DMS114 treated with DMSO at 0.1 percent for 48 hours (cell line): ENCODE measurements around the gene ABCC5.
"Not testable (repeated sequence)": the region's sequence is repeated elsewhere in the genome, so short reads cannot be mapped to it uniquely, and the experiment has no call there.

Source experiments
- DNase-seq: peaks from one replicate; lab custom pipeline; 2025; ENCODE audit not compliant: unreplicated experiment; lab: John Stamatoyannopoulos, UW

The ABCC5 gene

DNA sequence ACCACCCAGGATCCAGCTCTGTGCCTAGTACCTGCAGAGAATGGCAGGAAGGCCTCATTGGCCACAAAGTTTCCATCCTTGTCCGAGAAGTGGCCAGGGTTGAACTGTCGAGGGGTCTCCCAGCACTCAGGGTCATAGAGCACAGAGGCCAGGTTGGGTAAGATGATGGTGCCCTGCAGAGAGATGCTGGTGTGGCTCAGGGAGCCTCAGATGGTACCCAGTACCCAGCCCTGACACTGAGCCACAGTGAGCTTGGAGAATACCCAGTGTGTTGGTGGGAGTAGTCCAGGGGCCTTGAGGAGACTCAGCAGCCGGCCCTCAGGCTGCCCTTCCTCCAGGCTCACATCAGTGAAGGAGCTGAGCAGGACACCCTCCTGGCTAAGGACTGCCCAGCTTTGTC, 121.5 kb downstream of the ABCC5 start:
- DNase-seq, result no peak

DNA sequence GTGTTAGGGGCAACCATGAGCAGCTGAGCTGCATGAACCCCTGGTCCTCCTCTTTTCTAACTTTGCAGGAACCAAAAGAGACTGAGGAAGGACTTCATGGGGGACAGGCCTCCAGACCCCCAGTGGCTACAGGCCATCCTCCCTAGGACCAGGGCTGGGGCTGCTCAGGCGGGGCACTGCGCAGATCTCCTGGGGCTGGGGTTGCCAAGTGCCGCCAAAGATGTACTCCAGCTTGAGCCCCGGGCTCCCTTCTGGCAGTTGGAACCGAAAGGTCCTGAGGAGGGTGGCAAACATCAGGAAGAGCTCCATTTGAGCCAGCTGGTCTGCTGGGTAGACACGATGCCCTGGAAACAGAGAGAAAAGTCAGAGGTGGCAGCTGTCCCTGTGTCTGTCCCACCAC, 121.9 kb downstream of the ABCC5 start:
- DNase-seq, result no peak

DNA sequence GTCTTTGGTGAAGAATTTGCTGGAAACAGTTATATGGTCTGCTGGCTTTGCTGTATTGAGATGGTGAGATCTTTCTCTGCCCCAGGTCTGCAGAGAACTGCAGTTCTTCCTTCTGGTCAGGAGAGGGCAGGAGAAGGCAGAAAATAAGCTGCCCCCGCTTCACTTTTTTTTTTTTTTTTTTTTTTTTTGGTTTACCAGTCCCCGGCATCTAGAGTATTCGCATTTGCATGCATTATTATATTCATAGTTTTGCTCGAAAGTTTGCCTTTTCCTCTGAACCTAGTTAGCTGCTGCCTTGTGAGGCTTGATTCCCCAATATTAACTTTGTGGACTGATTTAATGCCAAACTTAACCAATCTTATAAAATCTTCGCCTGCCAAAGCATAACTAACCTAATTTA, 122.4 kb downstream of the ABCC5 start:
- peak; percentile 60 for DNase-seq

DNA sequence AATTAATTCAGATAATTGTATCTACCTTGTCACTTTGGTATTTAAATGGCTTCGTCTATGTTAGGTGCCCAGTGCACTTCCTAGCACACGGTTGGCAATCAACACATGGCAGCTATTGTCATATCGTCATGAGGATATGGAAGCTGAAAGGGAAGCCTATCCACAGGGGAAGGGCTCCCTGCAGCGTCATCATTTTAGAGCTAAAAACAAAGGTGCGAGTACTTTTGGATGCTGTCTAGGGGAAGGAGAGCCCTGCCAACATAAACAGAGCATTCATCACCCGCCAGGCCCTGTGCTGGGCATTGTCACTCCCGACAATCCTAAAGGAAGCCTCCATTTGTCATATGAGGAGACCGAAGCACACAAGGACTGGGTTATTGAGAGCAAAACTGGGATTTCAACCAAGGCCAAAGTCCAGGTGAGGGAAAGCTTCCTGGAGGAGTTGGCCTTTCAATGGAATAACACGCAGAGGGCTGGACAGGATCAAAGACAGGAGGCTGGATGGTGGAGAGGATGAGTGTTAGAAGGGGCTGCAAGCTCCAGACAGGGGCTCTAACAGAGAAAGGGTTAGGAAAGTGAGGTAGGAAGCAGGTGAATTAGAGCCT, 125.0 kb downstream of the ABCC5 start:
- DNase-seq, result no peak

DNA sequence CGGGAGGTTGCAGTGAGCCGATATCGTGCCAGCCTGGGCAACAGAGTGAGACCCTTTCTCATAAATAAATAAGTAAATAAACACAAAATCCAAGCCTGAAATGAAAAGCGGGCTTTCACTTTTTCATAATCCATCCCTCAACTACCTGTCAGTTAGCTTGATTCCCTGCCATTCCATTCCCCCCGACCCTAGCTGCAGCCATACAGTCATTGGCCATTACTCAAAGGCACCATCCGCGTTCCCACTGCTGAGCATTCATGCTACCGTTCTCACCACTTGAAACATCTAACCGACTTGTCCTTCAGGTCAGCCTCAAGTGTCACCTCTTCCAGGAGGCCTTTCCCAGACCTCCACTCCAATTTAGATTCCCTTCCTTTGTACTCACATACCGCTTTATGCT, 131.9 kb downstream of the ABCC5 start:
- no peak for DNase-seq

DNA sequence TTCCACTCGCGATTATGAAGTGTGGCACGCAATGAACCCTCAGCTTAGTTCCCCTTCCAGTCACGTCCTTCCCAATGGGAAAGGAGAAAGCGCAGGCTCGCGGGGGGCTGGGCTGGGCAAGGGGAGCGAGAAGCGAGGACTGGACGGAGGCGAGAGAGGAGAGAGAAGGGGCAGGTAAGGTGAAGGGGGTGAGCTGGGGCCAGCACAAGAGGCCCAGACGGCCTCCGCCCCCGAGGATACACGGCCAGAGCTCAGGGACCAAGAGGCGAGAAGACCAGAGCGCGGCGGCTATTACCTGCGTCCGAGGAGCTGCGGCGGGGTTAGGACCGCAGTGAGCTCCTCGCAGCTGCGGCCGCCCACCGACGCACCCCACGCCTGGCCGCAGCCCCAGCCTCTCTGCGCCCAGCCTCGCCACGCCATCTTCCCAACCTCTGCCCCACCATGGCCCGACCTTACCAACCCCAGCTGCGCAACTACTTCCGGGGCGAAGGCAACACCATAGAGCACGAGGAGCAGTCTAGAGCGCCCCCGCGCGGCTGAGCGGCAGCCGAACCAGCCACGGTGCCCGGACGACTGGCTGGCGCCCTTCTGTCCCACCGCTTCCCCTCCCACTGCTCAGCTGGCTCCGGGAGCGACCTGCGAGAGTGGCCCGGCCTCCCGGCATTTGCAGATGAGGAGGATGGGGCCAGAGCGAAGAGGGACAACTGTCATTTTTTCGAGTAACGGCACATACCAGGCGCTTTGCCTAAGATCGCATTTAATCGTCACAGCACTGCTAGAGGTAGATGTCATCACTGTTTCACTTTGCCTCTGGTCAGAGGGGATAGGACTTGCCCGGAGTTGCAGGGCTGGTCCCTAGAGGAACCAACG, 133.0 kb downstream of the ABCC5 start, which contains the start of gene PARL:
Gene PARL, minus strand, starts transcription at position 454 of the 870 bp plus-strand sequence. Its CDS starts 34 bp downstream, at position 420.
- DNase-seq, result peak; percentile 93

DNA sequence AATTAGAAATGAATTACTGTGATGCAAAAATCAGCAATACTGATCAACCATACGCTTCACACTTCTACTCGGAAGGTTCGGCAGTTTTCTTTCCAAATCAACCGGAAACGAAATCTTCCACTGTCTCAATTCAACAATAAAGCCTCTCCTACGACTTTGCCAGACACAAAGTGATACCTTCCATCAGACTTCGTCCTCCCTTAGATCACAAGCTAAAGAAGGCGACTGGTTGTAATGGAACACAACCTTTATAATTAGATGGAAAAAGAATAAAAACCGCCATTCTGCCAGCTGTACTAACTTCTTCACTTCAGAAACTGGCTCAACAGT, 133.6 kb downstream of the ABCC5 start:
- no peak for DNase-seq

DNA sequence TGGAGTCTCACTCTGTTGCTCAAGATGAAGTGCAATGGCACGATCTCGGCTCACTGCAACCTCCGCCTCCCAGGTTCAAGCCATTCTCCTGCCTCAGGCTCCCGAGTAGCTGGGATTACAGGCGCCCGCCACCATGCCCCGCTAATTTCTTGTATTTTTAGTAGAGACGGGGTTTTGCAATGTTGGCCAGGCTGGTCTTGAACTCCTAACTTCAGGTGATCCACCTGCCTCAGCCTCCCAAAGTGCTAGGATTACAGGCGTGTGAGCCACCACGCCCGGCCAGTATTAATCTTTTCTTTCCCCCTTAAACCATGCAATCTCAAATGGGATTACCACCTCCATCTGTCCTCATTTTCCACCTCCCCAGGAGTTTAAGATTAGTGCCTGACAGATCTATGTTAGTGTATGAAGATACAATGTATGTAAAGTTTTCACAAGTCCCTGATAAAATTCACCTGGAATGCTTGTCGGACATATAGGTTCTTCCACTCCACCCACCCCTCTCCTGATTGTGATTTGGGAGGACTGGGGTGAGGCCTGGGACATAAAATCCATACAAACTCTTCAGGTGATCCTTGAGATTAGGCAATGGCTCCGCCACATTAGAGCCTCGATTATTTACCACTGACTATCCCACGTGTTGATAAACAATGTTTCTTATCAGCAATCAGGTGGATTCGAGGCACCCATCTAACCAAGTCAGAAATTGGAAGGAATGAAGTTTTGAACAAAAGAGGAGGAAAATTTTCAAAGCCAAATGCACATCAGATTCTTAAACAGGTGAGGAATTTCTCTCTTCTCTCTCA, 134.2 kb downstream of the ABCC5 start:
- DNase-seq, result no peak

DNA sequence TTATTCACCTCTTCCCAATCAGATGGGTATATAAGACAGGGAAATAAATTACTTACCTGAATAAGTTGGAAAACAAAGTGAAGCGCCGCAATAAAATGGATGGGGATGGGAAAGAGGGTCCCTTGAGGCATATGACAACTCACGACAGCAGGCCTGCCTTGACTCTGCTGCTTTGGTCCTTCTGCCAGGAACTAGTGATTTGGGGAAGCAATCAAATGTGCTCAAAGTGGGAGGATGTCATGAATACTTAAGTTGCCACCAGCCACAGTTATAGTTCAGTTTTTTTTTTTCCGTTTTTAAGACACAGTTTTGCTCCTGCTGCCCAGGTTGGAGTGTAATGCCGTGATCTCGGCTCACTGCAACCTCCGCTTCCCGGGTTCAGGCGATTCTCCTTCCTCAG, 137.6 kb downstream of the ABCC5 start:
- DNase-seq, result no peak

DNA sequence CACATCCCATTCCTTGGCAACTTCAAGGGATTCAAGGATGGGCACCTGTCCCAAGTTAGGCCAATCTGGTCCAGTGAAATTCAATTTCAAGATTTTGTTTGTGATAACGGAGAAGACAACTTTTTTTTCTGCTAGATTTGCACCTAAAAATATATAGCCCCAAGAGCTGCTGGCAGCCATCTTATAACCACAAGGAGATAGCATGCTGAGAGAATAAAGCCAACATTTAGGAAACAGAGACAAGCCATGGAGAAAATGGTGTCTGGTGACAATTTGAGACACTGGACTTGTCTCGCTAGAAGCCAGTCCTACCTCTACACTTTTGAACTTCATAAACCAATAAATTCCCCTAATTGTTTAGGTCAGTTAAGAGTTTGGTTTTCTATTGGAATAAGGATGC, 138.4 kb downstream of the ABCC5 start:
- DNase-seq, result no peak

DNA sequence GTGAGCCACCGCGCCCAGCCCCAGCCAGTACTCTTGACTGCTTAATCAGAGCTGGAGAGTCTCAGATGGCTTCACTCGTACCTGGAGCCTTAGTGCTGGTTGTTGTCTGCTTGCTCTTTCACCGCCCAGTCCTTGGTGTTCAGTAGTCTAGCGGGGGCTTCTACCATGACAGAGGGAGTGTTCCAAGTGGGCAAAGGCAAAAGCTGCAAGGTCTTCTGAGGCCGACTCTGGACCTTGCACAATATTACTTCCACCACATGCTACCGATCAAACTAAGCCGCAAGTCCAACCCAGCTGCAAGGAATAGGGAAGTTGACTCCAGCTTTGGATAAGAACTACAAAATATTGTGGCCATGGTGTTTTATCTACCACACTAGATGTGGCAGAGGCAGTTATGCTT, 139.6 kb downstream of the ABCC5 start:
- DNase-seq, result no peak

DNA sequence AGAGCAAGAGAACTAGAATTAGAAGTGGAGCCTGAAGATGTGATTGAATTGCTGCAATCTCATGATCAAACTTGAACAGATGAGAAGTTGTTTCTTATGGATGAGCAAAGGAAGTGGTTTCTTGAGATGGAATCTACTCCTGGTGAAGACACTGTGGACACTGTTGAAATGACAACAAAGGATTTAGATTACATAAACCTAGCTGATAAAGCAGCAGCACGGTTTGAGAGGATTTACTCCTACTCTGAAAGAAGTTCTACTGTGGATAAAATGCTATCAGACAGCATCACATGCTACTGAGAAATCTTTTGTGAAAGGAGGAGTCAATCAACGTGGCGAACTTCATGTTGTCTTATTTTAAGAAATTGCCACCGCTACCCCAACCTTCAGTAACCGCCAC, 140.5 kb downstream of the ABCC5 start:
- not testable (repeated sequence) for DNase-seq

DNA sequence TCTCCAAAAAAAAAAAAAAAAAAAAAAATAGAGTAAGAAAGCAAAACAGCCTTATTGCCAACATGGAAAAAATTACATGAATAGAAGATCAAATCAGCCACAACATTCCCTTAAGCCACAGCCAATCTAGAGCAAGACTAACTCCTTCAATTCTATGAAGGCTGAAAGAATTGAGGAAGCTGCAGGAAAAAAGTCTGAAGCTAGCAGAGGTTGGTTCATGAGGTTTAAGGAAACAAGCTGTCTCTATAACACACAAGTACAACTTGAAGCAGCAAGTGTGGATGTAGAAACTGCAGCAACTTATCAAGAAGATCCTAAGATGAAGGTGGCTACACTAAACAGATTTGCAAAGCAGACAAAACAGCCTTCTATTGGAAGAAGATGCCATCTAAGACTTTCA, 142.3 kb downstream of the ABCC5 start:
- DNase-seq, result no peak

DNA sequence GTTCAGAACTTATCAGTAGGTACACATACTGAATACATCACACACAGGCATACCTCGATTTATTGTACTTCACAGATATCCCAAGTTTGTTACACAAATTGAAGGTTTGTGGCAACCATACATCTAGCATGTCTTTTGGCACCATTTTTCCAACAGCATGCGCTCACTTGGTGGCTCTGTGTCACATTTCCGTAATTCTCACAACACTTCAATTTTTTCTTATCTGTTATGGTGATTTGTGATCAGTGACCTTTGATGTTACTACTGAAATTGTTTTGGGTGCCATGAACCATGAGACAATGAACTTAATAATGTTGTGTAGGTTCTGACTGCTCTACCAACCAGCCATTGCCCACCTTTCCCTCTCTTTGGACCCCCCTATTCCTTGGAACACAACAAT, 143.8 kb downstream of the ABCC5 start:
- DNase-seq, result no peak

DNA sequence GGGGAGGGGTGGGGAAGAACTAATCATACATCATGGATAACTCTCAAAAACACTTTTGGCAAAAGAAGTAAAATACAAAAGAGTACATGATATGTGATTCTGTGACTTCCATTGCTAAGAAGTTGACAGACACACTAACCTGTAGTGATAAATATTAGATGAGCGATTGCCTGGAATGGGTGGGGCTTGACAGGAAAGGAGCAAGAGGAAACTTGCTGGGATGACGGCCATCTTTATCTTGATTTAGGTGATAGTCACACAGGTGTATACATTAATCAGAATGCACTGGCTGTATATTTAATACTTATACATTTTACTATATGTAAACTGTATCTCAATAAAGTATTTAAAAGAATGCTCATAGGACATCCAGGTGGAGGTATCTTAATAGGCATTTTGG, 146.1 kb downstream of the ABCC5 start:
- no peak for DNase-seq

DNA sequence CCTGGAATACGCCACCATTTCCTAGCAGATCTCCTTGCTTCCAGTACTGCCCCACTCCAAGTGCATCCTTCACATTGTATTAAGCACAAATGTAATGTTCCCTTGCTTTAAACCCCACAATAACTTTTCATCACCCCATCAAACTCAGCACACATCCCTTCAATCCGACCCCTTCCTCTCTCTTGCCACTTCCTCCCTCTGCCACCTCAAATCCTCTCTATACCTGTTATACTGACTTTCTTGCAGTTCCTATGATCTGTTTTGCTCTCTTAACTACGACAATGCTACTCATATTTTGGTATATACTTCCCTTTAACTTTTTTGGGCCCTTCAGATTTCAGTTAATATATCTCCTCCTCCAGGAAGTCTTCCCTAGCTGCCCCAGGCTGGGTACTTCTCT, 147.1 kb downstream of the ABCC5 start:
- DNase-seq, result no peak
